HEK293 (cell line): Measurements from ENCODE around the gene RGS21.

ENCODE experiments used
- CTCF ChIA-PET: fragments of 350-600 bp; formaldehyde crosslinking; extraction: SDS; loops from one replicate; lab custom pipeline; 2021; ENCODE audit warnings: antibody characterized with exemption; lab: Yijun Ruan, JAX
- POLR2A ChIA-PET: fragments of 300-600 bp; formaldehyde crosslinking; extraction: SDS; loops from one replicate; lab custom pipeline; 2020; ENCODE audit warnings: antibody characterized with exemption, inconsistent platforms; lab: Yijun Ruan, JAX
- H3K27ac ChIP-seq: fragments of 200-500 bp; sonication (Bioruptor generic); 2 replicates; pipeline ENCODE4 v1.5.1; 2014; ENCODE audit warnings: low read depth, low read length, control low read depth, inconsistent platforms; ENCODE audit errors: extremely low read depth
- H3K36me3 ChIP-seq, 2 experiments: fragments of 200-500 bp in 1 of 2; sonication (Bioruptor generic) in 1 of 2; 1 replicate in 1 of 2; 2 replicates in 1 of 2; pipeline ENCODE4 v1.5.1; 2014 to 2017; ENCODE audit warnings: inconsistent platforms in 2 of 2, low read length in 2 of 2; ENCODE audit not compliant: control insufficient read depth in 2 of 2, insufficient read depth in 1 of 2
- H3K4me1 ChIP-seq: fragments of 200-500 bp; sonication (Bioruptor generic); 2 replicates; pipeline ENCODE4 v1.5.1; 2014; ENCODE audit warnings: mild to moderate bottlenecking, low read length, inconsistent platforms; ENCODE audit not compliant: control insufficient read depth, insufficient read depth
- H3K4me3 ChIP-seq: 2 replicates; pipeline ENCODE4 v1.5.1; 2011; ENCODE audit warnings: low read depth, mild to moderate bottlenecking, control low read depth, low read length, moderate library complexity
- H3K9me3 ChIP-seq: fragments of 200-500 bp; sonication (Bioruptor generic); 2 replicates; pipeline ENCODE4 v1.5.1; 2014; ENCODE audit warnings: low read depth, low read length, inconsistent platforms; ENCODE audit not compliant: control insufficient read depth, insufficient read depth
- ATF2 ChIP-seq: fragments of 450-650 bp; formaldehyde crosslinking; IDR thresholded peaks from 2 replicates; pipeline ENCODE4 v1.5.1; 2016; ENCODE audit warnings: missing biosample characterization, missing genetic modification characterization, low read depth
- BCL11A ChIP-seq: fragments of 450-650 bp; formaldehyde crosslinking; IDR thresholded peaks from 2 replicates; pipeline ENCODE4 v1.5.1; 2016; ENCODE audit warnings: low read depth, missing biosample characterization, missing genetic modification characterization
- BCL6B ChIP-seq: fragments of 450-650 bp; formaldehyde crosslinking; IDR thresholded peaks from 2 replicates; pipeline ENCODE4 v1.5.1; 2017; ENCODE audit warnings: missing biosample characterization, missing genetic modification characterization
- CTCF ChIP-seq: fragments of 450-650 bp; formaldehyde crosslinking; IDR thresholded peaks from 2 replicates; pipeline ENCODE4 v1.5.1; 2016; ENCODE audit warnings: missing biosample characterization, missing genetic modification characterization
- KLF9 ChIP-seq: fragments of 450-650 bp; formaldehyde crosslinking; IDR thresholded peaks from 2 replicates; pipeline ENCODE4 v1.5.1; 2016; ENCODE audit warnings: missing biosample characterization, missing genetic modification characterization, low read depth
- OVOL3 ChIP-seq: fragments of 450-650 bp; formaldehyde crosslinking; IDR thresholded peaks from 2 replicates; pipeline ENCODE4 v1.5.1; 2016; ENCODE audit warnings: missing biosample characterization, missing genetic modification characterization
- REPIN1 ChIP-seq: fragments of 450-650 bp; formaldehyde crosslinking; IDR thresholded peaks from 2 replicates; pipeline ENCODE4 v1.5.1; 2017; ENCODE audit warnings: missing biosample characterization, missing genetic modification characterization, low read depth
- ZBTB1 ChIP-seq: fragments of 450-650 bp; formaldehyde crosslinking; IDR thresholded peaks from 2 replicates; pipeline ENCODE4 v1.5.1; 2016; ENCODE audit warnings: missing biosample characterization, missing genetic modification characterization
- ZBTB44 ChIP-seq: fragments of 450-650 bp; IDR thresholded peaks from 2 replicates; pipeline ENCODE4 v1.5.1; 2018; ENCODE audit warnings: missing biosample characterization, mild to moderate bottlenecking, missing genetic modification characterization
- ZNF114 ChIP-seq: fragments of 450-650 bp; formaldehyde crosslinking; IDR thresholded peaks from 2 replicates; pipeline ENCODE4 v1.5.0; 2017; ENCODE audit warnings: missing biosample characterization, missing genetic modification characterization
- ZNF169 ChIP-seq: fragments of 450-650 bp; formaldehyde crosslinking; IDR thresholded peaks from 2 replicates; pipeline ENCODE4 v1.5.1; 2016; ENCODE audit warnings: missing biosample characterization, missing genetic modification characterization
- ZNF19 ChIP-seq: fragments of 450-650 bp; formaldehyde crosslinking; IDR thresholded peaks from 2 replicates; pipeline ENCODE4; 2016; ENCODE audit warnings: missing biosample characterization, missing genetic modification characterization, low read depth
- ZNF214 ChIP-seq: fragments of 450-650 bp; formaldehyde crosslinking; IDR thresholded peaks from 2 replicates; pipeline ENCODE4 v1.5.1; 2017; ENCODE audit warnings: missing biosample characterization, mild to moderate bottlenecking, missing genetic modification characterization, borderline replicate concordance
- ZNF350 ChIP-seq: fragments of 450-650 bp; formaldehyde crosslinking; IDR thresholded peaks from 2 replicates; pipeline ENCODE4 v1.5.0; 2017; ENCODE audit warnings: missing biosample characterization, mild to moderate bottlenecking, missing genetic modification characterization
- ZNF555 ChIP-seq: fragments of 450-650 bp; formaldehyde crosslinking; conservative IDR thresholded peaks from 2 replicates; pipeline ENCODE4 v1.5.1; 2017; ENCODE audit warnings: missing biosample characterization, mild to moderate bottlenecking, missing genetic modification characterization, inconsistent platforms
- ZNF629 ChIP-seq: fragments of 450-650 bp; formaldehyde crosslinking; IDR thresholded peaks from 2 replicates; pipeline ENCODE4 v1.5.1; 2017; ENCODE audit warnings: missing biosample characterization, missing genetic modification characterization
- ZNF792 ChIP-seq: fragments of 450-650 bp; formaldehyde crosslinking; IDR thresholded peaks from 2 replicates; pipeline ENCODE4 v1.5.1; 2016; ENCODE audit warnings: missing biosample characterization, missing genetic modification characterization

RGS21 gene

GRCh38 chr1:192395895-192396294, 79.1 kb downstream of the RGS21 start:
- CTCF ChIA-PET = no interaction called here
- TF ChIP-seq ZNF114 (tag by site-specific recombination) (no peak), OVOL3 (no peak), ZNF629 (tag by site-specific recombination) (no peak), BCL11A (no peak), ZNF169 (no peak), ZNF350 (tag by site-specific recombination) (no peak), ZBTB1 (tag by site-specific recombination) (no peak), CTCF (tag by site-specific recombination) (no peak), KLF9 (no peak), ZNF792 (tag by site-specific recombination) (no peak)
- Histone ChIP-seq H3K36me3 (no peaks in the 10 kb centered on the region), H3K27ac (no peak overlapping the region), H3K4me1 (no peaks in the 10 kb centered on the region), H3K4me3 (no peak overlapping the region), H3K9me3 (no peaks in the 10 kb centered on the region)
- POLR2A ChIA-PET = no interaction called here

GRCh38 chr1:192399161-192399560, 82.4 kb downstream of the RGS21 start:
- Histone ChIP-seq H3K27ac (no peak overlapping the region), H3K4me3 (no peak overlapping the region), H3K36me3 (no peaks in the 10 kb centered on the region), H3K9me3 (no peaks in the 10 kb centered on the region), H3K4me1 (no peaks in the 10 kb centered on the region)
- TF ChIP-seq BCL6B (tag by site-specific recombination) (no peak), ZNF555 (tag by site-specific recombination) (no peak), ZNF19 (no peak), ZBTB44 (tag by site-specific recombination) (no peak), ZNF214 (tag by site-specific recombination) (no peak)
- ChIA-PET CTCF (interaction anchor here (0.6 kb wide), 1 partner anchor 450 kb away, joined by 3 read pairs; no protein-coding TSS in a partner anchor), POLR2A (no interaction called here)

GRCh38 chr1:192401825-192402224, 85.0 kb downstream of the RGS21 start:
- POLR2A ChIA-PET = no interaction called here
- H3K4me3 ChIP-seq = no peak overlapping the region
- CTCF ChIA-PET = no interaction called here
- H3K36me3 ChIP-seq = no peaks in the 10 kb centered on the region
- no peak overlapping the region for H3K27ac ChIP-seq
- TF ChIP-seq ATF2 (no peak), REPIN1 (tag by site-specific recombination) (no peak)
- no peaks in the 10 kb centered on the region for H3K4me1 ChIP-seq
- H3K9me3 ChIP-seq = no peaks in the 10 kb centered on the region
